ENCODE results near the gene CGNL1.

Gene CGNL1

GRCh38 chr15:57415602-57416001 lies 39.3 kb downstream of the CGNL1 start:
- Histone ChIP-seq H3K36me3 (no peaks in the 10 kb centered on the region), H3K4me3 (ENCODE audit: low read depth, low read length) (no peak overlapping the region), H3K9me3 (no peaks in the 10 kb centered on the region), H3K4me1 (no peaks in the 10 kb centered on the region), H3K27me3 (no peaks in the 10 kb centered on the region)
- TF ChIP-seq CTCF (IDR thresholded peaks at IDR 0.05; ENCODE audit: low read depth, low read length), result no peak
- peak; percentile 25 for DNase-seq

- Histone ChIP-seq H3K9me3 (no peaks in the 10 kb centered on the region), H3K36me3 (no peaks in the 10 kb centered on the region), H3K4me3 (ENCODE audit: low read depth, low read length) (no peak overlapping the region), H3K4me1 (no peaks in the 10 kb centered on the region), H3K27me3 (no peaks in the 10 kb centered on the region)
- no peak for TF ChIP-seq CTCF (IDR thresholded peaks at IDR 0.05; ENCODE audit: low read depth, low read length)
- no peak for DNase-seq
Observed at GRCh38 chr15:57418635-57419034, 42.3 kb downstream of the CGNL1 start.

GRCh38 chr15:57419335-57419734 lies 43.0 kb downstream of the CGNL1 start:
- DNase-seq, result no peak
- no peak for TF ChIP-seq CTCF (IDR thresholded peaks at IDR 0.05; ENCODE audit: low read depth, low read length)
- Histone ChIP-seq H3K9me3 (no peaks in the 10 kb centered on the region), H3K27me3 (no peaks in the 10 kb centered on the region), H3K36me3 (no peaks in the 10 kb centered on the region), H3K4me1 (no peaks in the 10 kb centered on the region), H3K4me3 (ENCODE audit: low read depth, low read length) (no peak overlapping the region)

GRCh38 chr15:57421110-57421509 lies 44.8 kb downstream of the CGNL1 start:
- no peaks in the 10 kb centered on the region for H3K36me3 ChIP-seq
- H3K27me3 ChIP-seq, result no peaks in the 10 kb centered on the region

DNA sequence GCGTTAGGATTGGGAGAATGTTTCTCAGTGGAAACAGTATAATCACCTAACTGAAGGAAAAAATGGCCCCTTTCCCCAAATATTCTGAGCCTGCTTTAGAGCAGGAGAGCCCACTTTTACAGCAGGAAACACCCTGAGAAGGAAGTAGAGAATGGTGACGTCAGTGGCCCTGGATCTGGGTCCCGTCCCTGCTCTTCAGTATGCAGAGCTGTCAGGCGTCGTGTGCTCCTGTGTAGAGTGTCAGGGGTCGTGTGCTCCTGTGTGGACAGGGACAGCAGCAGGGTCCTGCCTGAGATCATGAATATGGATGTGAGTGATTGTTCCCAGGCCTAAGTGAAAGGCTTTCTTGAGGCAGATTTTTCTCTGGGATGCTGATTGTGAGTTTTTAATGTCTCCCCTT lies 45.2 kb downstream of the CGNL1 start:
- Histone ChIP-seq H3K36me3 (no peaks in the 10 kb centered on the region), H3K4me3 (ENCODE audit: low read depth, low read length) (no peak overlapping the region), H3K27me3 (no peaks in the 10 kb centered on the region), H3K9me3 (no peaks in the 10 kb centered on the region), H3K4me1 (no peaks in the 10 kb centered on the region)
- no peak for TF ChIP-seq CTCF (IDR thresholded peaks at IDR 0.05; ENCODE audit: low read depth, low read length)
- no peak for DNase-seq

More at GRCh38 chr15:57421110-57421509, 44.8 kb downstream of the CGNL1 start:
- TF ChIP-seq CTCF (IDR thresholded peaks at IDR 0.05; ENCODE audit: low read depth, low read length), result no peak
- Histone ChIP-seq H3K9me3 (no peaks in the 10 kb centered on the region), H3K4me1 (no peaks in the 10 kb centered on the region), H3K4me3 (ENCODE audit: low read depth, low read length) (no peak overlapping the region)
- DNase-seq, result no peak

- no peaks in the 10 kb centered on the region for H3K9me3 ChIP-seq
- no peaks in the 10 kb centered on the region for H3K27me3 ChIP-seq
- no peaks in the 10 kb centered on the region for H3K36me3 ChIP-seq
- no peak for DNase-seq
- TF ChIP-seq CTCF (IDR thresholded peaks at IDR 0.05; ENCODE audit: low read depth, low read length), result no peak
- no peaks in the 10 kb centered on the region for H3K4me1 ChIP-seq
- H3K4me3 ChIP-seq (ENCODE audit: low read depth, low read length), result no peak overlapping the region
Observed at GRCh38 chr15:57422113-57422754, 45.9 kb downstream of the CGNL1 start.
